COR-L47 (cell line): ENCODE data around the gene LSM14B.
"Not testable (repeated sequence)": the region's sequence is repeated elsewhere in the genome, so short reads cannot be mapped to it uniquely, and the experiment has no call there.

Source experiments
- DNase-seq: peaks from one replicate; lab custom pipeline; 2025; lab: John Stamatoyannopoulos, UW

LSM14B gene

GRCh38 chr20:62121776-62122653 lies at the start of gene LSM14B:
Gene LSM14B, plus strand, starts transcription at chr20:62122475. Its CDS starts 192 bp downstream, at chr20:62122667.
- peak; percentile 96 for DNase-seq

- no peak for DNase-seq
These were observed 49.0 kb upstream of the LSM14B start for GRCh38 chr20:62073323-62073722.

GRCh38 chr20:62079166-62079565 lies 43.1 kb upstream of the LSM14B start:
- no peak for DNase-seq

GRCh38 chr20:62080249-62080990 lies 41.9 kb upstream of the LSM14B start:
- DNase-seq, result no peak

- DNase-seq, result no peak
These were observed 39.0 kb upstream of the LSM14B start for GRCh38 chr20:62083312-62083711.

GRCh38 chr20:62084224-62084623 lies 38.1 kb upstream of the LSM14B start:
- not testable (repeated sequence) for DNase-seq

GRCh38 chr20:62085206-62085605 lies 37.1 kb upstream of the LSM14B start:
- DNase-seq, result no peak

- no peak for DNase-seq
These were observed 35.0 kb upstream of the LSM14B start for GRCh38 chr20:62087227-62087626.

- DNase-seq, result no peak
These were observed 34.6 kb upstream of the LSM14B start for GRCh38 chr20:62087632-62088031.

- no peak for DNase-seq
These were observed 33.8 kb upstream of the LSM14B start for GRCh38 chr20:62088258-62089127.

GRCh38 chr20:62089393-62089792 lies 32.9 kb upstream of the LSM14B start:
- DNase-seq, result no peak

GRCh38 chr20:62096421-62097380 lies 25.6 kb upstream of the LSM14B start:
- DNase-seq, result no peak

GRCh38 chr20:62097881-62098407 lies 24.3 kb upstream of the LSM14B start:
- no peak for DNase-seq

- no peak for DNase-seq
These were observed 21.2 kb upstream of the LSM14B start for GRCh38 chr20:62101078-62101477.

GRCh38 chr20:62103508-62104233 lies 18.6 kb upstream of the LSM14B start:
- DNase-seq, result no peak

GRCh38 chr20:62104234-62104789 lies 18.0 kb upstream of the LSM14B start:
- DNase-seq, result no peak

GRCh38 chr20:62104791-62105345 lies 17.4 kb upstream of the LSM14B start:
- DNase-seq, result no peak

GRCh38 chr20:62105592-62105991 lies 16.7 kb upstream of the LSM14B start:
- no peak for DNase-seq

GRCh38 chr20:62111148-62111547 lies 11.1 kb upstream of the LSM14B start:
- DNase-seq, result no peak
